Activated CD4-positive, CD25-positive, alpha-beta regulatory T cell treated with anti-CD3 and anti-CD28 coated beads, Interleukin-2, amount 50 U/mL, for 72 hours (primary cell): Measurements from ENCODE around the gene OR9A4.

Source experiments
- DNase-seq: peaks from one replicate; pipeline ENCODE4 v3.0.0; 2021

The OR9A4 gene

GRCh38 chr7:141949451-141949850 is 33.3 kb downstream of the OR9A4 start:
- DNase-seq = no peak

- no peak for DNase-seq
Measured at GRCh38 chr7:141949911-141950310, 33.7 kb downstream of the OR9A4 start.

- no peak for DNase-seq
Measured at GRCh38 chr7:141950806-141951205, 34.6 kb downstream of the OR9A4 start.

GRCh38 chr7:141952461-141952860 is 36.3 kb downstream of the OR9A4 start:
- no peak for DNase-seq

- no peak for DNase-seq
Measured at GRCh38 chr7:141954334-141954733, 38.1 kb downstream of the OR9A4 start.

GRCh38 chr7:141956084-141956483 is 39.9 kb downstream of the OR9A4 start:
- no peak for DNase-seq

- DNase-seq = no peak
Measured at GRCh38 chr7:141960687-141961422, 44.7 kb downstream of the OR9A4 start.
